Measurements from ENCODE around the gene NAGLU.

Gene NAGLU

DNA sequence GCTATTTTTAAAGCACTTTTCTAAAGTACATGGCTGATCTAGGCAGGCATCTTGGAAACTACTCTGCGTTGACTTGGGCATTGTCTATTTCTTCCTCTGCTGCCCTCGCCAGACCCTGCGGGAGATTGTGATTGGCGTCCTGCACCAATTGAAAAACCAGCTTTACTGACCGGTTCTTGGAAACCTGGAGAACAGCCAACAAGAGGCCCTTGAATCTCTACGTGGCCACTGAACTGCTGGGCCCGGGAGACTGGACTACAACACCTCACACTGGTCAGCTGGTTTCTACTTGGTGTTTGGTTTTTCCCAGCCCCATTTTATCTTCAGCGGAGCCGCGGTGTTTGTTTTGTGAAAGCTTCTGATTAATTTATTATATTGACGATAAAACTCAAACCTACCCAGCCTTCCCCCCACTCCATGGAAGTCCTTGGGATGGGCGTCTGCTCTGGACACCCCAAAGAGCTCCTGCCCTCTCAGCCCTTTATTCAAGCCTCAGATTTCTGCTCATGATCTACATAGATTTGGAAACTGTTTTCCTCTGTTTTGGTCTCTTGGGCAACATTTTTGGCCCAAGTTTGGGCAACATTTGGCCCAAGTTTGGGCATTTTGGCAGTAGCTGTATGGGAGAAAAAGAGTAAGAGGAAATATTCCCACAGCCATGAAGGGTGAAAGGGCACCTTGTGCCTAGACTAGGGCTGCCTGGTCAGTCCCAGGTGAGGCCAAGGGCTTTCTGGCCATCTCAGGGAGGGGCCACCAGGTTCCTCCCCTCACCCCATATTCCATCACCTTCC is 35.6 kb downstream of the NAGLU start:
- Mint-ChIP-seq H3K36me3 (ENCODE audit: low read depth) (peaks cover 61% of the 10 kb centered on the region), H3K4me3 (no peak overlapping the region), H3K9me3 (no peaks in the 10 kb centered on the region), H3K27me3 (ENCODE audit: low read depth, poor library complexity) (no peaks in the 10 kb centered on the region), H3K27ac (no peak overlapping the region), H3K4me1 (peaks cover 20% of the 10 kb centered on the region)
- TF ChIP-seq, protein P1, sequence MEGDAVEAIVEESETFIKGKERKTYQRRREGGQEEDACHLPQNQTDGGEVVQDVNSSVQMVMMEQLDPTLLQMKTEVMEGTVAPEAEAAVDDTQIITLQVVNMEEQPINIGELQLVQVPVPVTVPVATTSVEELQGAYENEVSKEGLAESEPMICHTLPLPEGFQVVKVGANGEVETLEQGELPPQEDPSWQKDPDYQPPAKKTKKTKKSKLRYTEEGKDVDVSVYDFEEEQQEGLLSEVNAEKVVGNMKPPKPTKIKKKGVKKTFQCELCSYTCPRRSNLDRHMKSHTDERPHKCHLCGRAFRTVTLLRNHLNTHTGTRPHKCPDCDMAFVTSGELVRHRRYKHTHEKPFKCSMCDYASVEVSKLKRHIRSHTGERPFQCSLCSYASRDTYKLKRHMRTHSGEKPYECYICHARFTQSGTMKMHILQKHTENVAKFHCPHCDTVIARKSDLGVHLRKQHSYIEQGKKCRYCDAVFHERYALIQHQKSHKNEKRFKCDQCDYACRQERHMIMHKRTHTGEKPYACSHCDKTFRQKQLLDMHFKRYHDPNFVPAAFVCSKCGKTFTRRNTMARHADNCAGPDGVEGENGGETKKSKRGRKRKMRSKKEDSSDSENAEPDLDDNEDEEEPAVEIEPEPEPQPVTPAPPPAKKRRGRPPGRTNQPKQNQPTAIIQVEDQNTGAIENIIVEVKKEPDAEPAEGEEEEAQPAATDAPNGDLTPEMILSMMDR (IDR thresholded peaks at IDR 0.05): no peak
- no peak for DNase-seq

DNA sequence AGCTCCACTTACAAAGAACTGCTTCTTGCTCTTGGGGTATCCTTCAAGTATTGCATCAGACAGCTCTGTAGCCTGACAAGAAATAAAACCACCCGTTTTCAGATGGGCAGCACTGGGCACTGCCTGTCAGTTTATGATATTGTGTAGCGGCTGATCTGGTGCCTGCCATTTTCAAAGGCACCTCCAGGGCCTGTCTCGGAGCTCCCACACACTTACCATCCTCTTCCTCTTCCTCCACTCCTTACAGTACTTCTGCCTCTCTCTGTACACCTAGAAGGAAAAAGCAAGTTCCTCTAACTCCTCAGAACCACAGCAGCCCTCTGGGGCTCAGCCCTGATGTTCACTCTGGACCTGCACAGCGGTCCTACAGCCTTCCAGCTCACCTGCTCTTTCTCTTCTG is 37.1 kb downstream of the NAGLU start:
- Mint-ChIP-seq H3K36me3 (ENCODE audit: low read depth) (peaks cover 56% of the 10 kb centered on the region), H3K27ac (peak overlapping the region; percentile 81), H3K4me1 (peaks cover 27% of the 10 kb centered on the region)

DNA sequence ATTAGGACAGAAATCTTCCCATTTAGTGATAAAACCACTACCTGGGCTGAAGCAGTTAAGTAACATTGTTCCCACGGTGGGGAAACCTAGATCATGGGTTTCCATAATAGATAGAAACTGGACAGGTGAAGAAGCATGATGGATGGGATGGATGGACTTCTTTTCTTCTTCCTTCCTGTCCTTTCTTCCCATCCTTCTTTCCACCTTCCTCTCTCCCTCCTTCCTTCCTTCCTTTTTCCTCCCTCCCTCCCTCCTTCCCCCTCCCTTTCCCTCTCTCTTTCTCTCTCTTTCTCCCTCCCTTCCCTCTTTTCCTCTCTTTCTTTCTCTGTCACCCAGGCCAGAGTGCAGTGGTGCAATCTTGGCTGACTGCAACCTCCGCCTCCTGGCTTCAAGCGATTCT is 38.4 kb downstream of the NAGLU start:
- Mint-ChIP-seq H3K4me1 (peaks cover 36% of the 10 kb centered on the region), H3K27me3 (ENCODE audit: low read depth, poor library complexity) (no peaks in the 10 kb centered on the region), H3K9me3 (no peaks in the 10 kb centered on the region), H3K4me3 (no peak overlapping the region), H3K36me3 (ENCODE audit: low read depth) (peaks cover 52% of the 10 kb centered on the region), H3K27ac (no peak overlapping the region)
- TF ChIP-seq, protein P1 (IDR thresholded peaks at IDR 0.05): no peak
- DNase-seq: no peak

More for the DNA sequence above, 37.1 kb downstream of the NAGLU start:
- no peak for DNase-seq
- H3K9me3 Mint-ChIP-seq: no peaks in the 10 kb centered on the region
- no peak overlapping the region for H3K4me3 Mint-ChIP-seq
- H3K27me3 Mint-ChIP-seq (ENCODE audit: low read depth, poor library complexity): no peaks in the 10 kb centered on the region
- TF ChIP-seq, protein P1 (IDR thresholded peaks at IDR 0.05): no peak

DNA sequence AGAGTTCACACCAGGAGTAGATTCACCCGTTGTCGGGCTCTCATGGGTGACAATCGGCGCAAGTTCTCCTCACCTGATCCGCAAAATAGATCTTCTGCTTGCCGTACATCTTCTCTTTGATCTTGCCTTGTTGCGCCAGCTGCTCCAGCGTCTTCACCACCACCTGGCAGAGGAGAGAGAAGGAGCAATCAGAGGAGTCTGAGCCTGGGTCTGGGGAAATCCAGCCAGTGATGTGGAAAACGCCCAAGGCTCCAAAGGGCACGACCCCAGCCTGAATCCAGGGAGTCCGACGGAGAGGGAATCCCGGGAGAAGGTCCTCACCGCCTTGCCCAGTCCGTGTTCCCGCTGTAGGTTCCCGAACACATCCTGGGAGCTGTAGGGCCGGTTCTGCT is 41.1 kb downstream of the NAGLU start:
- DNase-seq: no peak
- peak overlapping the region; percentile 96 for H3K4me3 Mint-ChIP-seq
- H3K27ac Mint-ChIP-seq: peak overlapping the region; percentile 87
- peaks cover 41% of the 10 kb centered on the region for H3K4me1 Mint-ChIP-seq
- TF ChIP-seq, protein P1 (IDR thresholded peaks at IDR 0.05): no peak
- no peaks in the 10 kb centered on the region for H3K27me3 Mint-ChIP-seq (ENCODE audit: low read depth, poor library complexity)
- peaks cover 30% of the 10 kb centered on the region for H3K36me3 Mint-ChIP-seq (ENCODE audit: low read depth)
- no peaks in the 10 kb centered on the region for H3K9me3 Mint-ChIP-seq

DNA sequence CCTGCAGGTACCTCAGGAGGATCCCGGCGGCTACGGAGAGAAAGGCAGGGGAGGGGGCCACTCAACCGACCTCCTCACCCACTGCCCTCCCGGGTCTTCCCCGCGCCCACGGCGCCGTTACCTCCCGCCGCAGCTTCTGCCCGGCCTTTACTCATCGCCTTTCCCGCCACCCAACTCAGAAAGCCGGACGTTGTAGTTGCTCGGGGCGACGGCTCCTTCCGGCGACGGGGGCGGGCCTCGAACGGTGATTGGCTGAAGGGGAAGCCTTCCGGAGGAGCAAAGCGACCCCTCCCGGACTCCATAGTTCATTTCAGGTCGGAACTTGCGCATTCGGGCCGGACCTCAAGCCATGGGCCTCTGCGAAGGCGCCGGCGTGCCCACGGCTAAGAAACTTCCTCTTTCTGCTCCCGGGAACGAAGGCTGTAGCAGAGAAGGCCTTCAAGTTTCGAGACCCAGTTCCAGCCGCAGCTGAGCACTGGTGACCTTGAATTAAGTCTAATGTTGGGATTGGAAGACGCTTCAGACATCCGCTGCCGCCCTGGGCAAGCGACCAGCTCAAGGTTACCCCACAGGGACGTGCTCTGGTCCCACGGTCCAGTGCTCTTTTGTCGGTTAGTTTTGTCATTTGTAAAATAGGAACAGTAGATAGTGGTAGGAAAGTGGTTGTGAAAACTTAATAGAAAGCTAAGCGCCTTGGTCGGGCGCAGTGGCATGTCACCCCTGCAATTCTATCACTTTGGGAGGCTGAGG is 41.7 kb downstream of the NAGLU start, which contains the start of gene PSMC3IP:
TSS of gene PSMC3IP (minus strand) at position 198 of the 750 bp plus-strand sequence. CDS start at position 155, 43 bp downstream.
- peak within 1 kb of the TSS; percentile 99 for H3K27ac Mint-ChIP-seq
- peaks cover 41% of the 10 kb centered on the region for H3K4me1 Mint-ChIP-seq
- H3K36me3 Mint-ChIP-seq (ENCODE audit: low read depth): peaks cover 29% of the 10 kb centered on the region
- TF ChIP-seq, protein P1 (IDR thresholded peaks at IDR 0.05): peak; percentile 20
- peak; percentile 94 for DNase-seq
- H3K27me3 Mint-ChIP-seq (ENCODE audit: low read depth, poor library complexity): no peaks in the 10 kb centered on the region
- peak within 1 kb of the TSS; percentile 96 for H3K4me3 Mint-ChIP-seq
- H3K9me3 Mint-ChIP-seq: no peaks in the 10 kb centered on the region

Measured in nephron progenitor cell (in vitro differentiated cells).